Gastroesophageal sphincter (tissue), 4 donors: ENCODE results near the gene BHLHE23. TPM values are rescaled to one million over a fixed set of nuclear protein-coding genes. Genes with fewer than 3 reads are reported as not detected.

Experiments
- ATAC-seq: fragments of 150-250 bp; one replicate; pipeline ENCODE4 v1.9.1; 2016; ENCODE audit warnings: mild to moderate bottlenecking, moderate library complexity
- H3K27ac ChIP-seq, 4 donors: fragments of 200-600 bp; sonication (generic) in 3 of 4; 1 replicate in 3 of 4; 2 replicates in 1 of 4; pipeline ENCODE4 v1.5.1; 2016 to 2019
- H3K27me3 ChIP-seq: fragments of 200-600 bp; sonication (generic); one replicate; pipeline ENCODE4 v1.5.1; 2019
- H3K36me3 ChIP-seq, 2 donors: fragments of 200-600 bp; sonication (generic); one replicate each; pipeline ENCODE4 v1.5.1; 2019; ENCODE audit warnings: control low read depth in 1 of 2
- H3K4me1 ChIP-seq, 3 donors: fragments of 200-600 bp; sonication (generic); 1 replicate in 2 of 3; 2 replicates in 1 of 3; pipeline ENCODE4 v1.5.1; 2016 to 2019; ENCODE audit warnings: control low read depth in 2 of 3
- H3K4me3 ChIP-seq, 2 donors: fragments of 200-600 bp; sonication (generic); one replicate each; pipeline ENCODE4 v1.5.1; 2019; ENCODE audit warnings: mild to moderate bottlenecking in 1 of 2, moderate library complexity in 1 of 2
- H3K9me3 ChIP-seq, 3 donors: fragments of 200-600 bp; sonication (generic); one replicate each; pipeline ENCODE4 v1.5.1; 2017 to 2019; ENCODE audit warnings: control low read depth in 2 of 3
- EP300 ChIP-seq: sonication (generic); formaldehyde crosslinking; IDR thresholded peaks from one replicate; pipeline ENCODE4 v1.6.1; 2017; ENCODE audit warnings: antibody characterized with exemption, mild to moderate bottlenecking
- POLR2A ChIP-seq, 2 donors: fragments of 450-650 bp; IDR thresholded peaks; one replicate each; pipeline ENCODE4 v1.6.1; 2017; ENCODE audit warnings: antibody characterized with exemption in 2 of 2, mild to moderate bottlenecking in 2 of 2, moderate library complexity in 1 of 2
- POLR2AphosphoS5 ChIP-seq: sonication (generic); formaldehyde crosslinking; IDR thresholded peaks from one replicate; pipeline ENCODE4 v1.6.1; 2017; ENCODE audit warnings: antibody characterized with exemption
- WGBS, 2 donors: methylation state at CpG; one replicate each; pipeline ENCODE4 v1.1.5; 2018; ENCODE audit warnings: low coverage in 1 of 2; 5-methylcytosine and 5-hydroxymethylcytosine counted together
- total RNA-seq, 4 donors: library from RNA; depleted of rRNA; stranded (reverse); fragments of >200 nt; gene quantifications; one replicate each; pipeline ENCODE4 v1.1.0, GENCODE V29; 2016
- TF ChIP-seq, protein P1 (sequence below), 4 experiments: fragments of 200-600 bp in 2 of 4; fragments of 450-650 bp in 2 of 4; sonication (generic) in 1 of 4; IDR thresholded peaks; one replicate each; pipeline ENCODE4 v1.5.1; 2017 to 2019; ENCODE audit warnings: antibody characterized with exemption in 4 of 4, mild to moderate bottlenecking in 2 of 4, moderate library complexity in 2 of 4

BHLHE23 gene
- total RNA-seq, 4 donors from 2014 or later: not detected

DNA sequence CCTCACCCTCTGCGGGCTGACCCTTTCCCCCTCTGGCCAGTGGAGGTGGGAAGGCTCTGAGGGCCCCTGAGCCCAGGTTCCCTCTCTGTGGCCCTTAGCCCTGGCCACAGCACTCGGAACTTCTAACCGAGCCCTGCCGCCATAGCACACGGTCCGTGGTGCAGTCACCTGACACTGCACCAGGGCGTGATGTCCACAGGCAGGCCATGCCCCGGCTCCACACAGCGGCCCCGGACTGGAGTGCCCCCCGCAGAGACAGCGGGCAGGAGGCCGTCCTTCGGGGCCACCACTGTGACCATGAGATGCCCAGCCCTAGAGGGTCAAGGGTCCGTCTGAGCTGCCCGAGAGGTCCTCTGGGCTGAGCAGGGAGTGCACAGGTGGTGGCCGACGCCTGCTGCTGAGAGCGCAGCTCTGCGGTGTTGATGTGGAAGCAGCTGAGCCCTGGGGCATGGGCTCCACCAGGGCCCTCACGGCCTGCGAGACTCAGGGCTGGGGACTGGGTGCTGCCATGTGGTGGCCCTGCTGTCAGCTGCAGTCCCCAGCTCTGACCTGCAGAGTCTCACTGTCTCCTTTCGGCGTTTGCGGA is 11.2 kb upstream of the BHLHE23 start:
- WGBS, 2 donors: 60% methylated on average over 1 of the region's 25 CpGs; no CpG with 5 or more reads in 1 of the 2 donors
- Histone ChIP-seq H3K4me1 (no peaks in the 10 kb centered on the region), H3K27me3 (peaks cover 100% of the 10 kb centered on the region), H3K27ac (no peak overlapping the region), H3K9me3 (peaks cover 0 to 37% (median 0%) of the 10 kb centered on the region in 3 donors), H3K4me3 (no peak overlapping the region), H3K36me3 (no peaks in the 10 kb centered on the region)
- peak; percentile 15 for ATAC-seq
- TF ChIP-seq EP300 (no peak), POLR2A (IDR thresholded peaks at IDR 0.05) (no peak), POLR2AphosphoS5 (no peak)
- TF ChIP-seq, protein P1, sequence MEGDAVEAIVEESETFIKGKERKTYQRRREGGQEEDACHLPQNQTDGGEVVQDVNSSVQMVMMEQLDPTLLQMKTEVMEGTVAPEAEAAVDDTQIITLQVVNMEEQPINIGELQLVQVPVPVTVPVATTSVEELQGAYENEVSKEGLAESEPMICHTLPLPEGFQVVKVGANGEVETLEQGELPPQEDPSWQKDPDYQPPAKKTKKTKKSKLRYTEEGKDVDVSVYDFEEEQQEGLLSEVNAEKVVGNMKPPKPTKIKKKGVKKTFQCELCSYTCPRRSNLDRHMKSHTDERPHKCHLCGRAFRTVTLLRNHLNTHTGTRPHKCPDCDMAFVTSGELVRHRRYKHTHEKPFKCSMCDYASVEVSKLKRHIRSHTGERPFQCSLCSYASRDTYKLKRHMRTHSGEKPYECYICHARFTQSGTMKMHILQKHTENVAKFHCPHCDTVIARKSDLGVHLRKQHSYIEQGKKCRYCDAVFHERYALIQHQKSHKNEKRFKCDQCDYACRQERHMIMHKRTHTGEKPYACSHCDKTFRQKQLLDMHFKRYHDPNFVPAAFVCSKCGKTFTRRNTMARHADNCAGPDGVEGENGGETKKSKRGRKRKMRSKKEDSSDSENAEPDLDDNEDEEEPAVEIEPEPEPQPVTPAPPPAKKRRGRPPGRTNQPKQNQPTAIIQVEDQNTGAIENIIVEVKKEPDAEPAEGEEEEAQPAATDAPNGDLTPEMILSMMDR (IDR thresholded peaks at IDR 0.05): no peak

DNA sequence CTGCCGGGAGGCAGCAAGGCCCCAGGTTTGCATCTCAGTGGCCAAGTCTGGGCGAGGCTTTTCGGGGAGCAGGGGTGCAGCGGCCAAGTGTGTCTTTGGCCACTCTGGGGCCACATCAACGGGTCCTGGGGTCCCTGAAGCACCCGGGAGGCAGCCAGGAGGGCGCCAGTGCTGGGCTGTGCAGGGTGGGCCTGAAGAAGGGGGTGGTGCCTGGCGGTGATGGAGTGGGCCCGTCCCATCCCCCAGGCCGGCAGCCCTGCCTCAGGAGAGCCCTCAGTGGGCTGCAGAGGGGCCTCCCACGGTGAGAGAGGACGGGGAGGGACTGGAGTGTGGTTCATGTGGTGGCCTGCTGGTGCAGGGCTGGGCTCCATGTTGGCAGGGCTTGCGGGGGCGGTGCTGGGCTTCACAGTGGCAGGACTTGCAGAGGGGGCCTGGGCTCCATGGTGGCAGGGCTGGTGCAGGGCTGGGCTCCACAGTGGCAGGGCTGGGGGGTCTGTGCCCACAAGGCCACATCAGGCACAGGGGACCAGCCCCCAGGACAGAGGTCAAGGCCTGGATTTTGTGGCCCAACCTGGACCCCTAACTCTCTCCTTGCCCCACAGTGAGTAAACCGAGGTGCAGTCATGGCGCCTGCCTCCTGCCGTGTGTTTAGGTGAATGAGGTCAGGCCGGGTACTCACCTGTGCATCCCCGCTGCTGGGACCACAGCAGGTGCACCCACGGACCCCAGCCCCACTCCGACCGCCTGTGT is 10.5 kb upstream of the BHLHE23 start:
- H3K36me3 ChIP-seq: no peaks in the 10 kb centered on the region
- TF ChIP-seq POLR2A (IDR thresholded peaks at IDR 0.05) (no peak), POLR2AphosphoS5 (no peak)
- no peak overlapping the region for H3K4me3 ChIP-seq
- peak; percentile 24 for ATAC-seq
- peaks cover 0 to 44% (median 0%) of the 10 kb centered on the region in 3 donors for H3K9me3 ChIP-seq
- no peaks in the 10 kb centered on the region for H3K4me1 ChIP-seq
- WGBS, 2 donors: no CpG with 5 or more reads among the region's 22 CpGs
- H3K27ac ChIP-seq: no peak overlapping the region
- peaks cover 100% of the 10 kb centered on the region for H3K27me3 ChIP-seq

DNA sequence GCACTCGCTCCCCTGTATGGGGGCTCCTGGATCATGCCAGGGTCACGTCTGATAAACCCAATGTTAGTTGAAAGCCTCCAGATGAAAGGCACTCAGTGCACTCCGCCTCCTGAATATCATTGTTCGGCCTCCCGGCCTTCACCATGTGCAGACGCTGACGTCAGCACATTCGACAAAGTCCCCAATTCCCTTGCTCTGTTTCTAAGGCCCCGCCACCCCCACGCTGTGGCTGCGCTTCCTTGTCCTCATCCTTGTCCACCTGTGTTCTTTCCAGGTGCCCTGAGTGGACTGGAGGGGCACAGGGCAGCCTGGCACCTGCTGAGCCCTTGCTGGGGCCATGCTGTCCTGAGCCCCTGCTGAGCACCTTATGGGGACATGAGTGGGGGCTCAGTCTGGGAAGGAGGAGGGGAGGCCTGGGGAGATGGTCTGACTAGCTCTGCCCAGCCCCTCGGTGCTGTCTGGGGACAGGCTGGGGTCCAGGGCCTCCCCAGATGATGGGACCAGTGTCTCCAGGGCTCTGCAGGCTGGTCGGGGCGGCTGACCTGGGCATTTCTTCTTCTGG is 9.8 kb upstream of the BHLHE23 start:
- Histone ChIP-seq H3K36me3 (no peaks in the 10 kb centered on the region), H3K4me3 (no peak overlapping the region), H3K4me1 (no peaks in the 10 kb centered on the region), H3K27ac (no peak overlapping the region), H3K27me3 (peaks cover 100% of the 10 kb centered on the region), H3K9me3 (peaks cover 0 to 44% (median 0%) of the 10 kb centered on the region in 3 donors)
- TF ChIP-seq POLR2AphosphoS5 (no peak), EP300 (no peak), POLR2A (IDR thresholded peaks at IDR 0.05) (no peak)
- TF ChIP-seq, protein P1 (IDR thresholded peaks at IDR 0.05): no peak
- ATAC-seq: no peak
- WGBS, 2 donors: 81% methylated on average over 11 of the region's 14 CpGs; no CpG with 5 or more reads in 1 of the 2 donors

DNA sequence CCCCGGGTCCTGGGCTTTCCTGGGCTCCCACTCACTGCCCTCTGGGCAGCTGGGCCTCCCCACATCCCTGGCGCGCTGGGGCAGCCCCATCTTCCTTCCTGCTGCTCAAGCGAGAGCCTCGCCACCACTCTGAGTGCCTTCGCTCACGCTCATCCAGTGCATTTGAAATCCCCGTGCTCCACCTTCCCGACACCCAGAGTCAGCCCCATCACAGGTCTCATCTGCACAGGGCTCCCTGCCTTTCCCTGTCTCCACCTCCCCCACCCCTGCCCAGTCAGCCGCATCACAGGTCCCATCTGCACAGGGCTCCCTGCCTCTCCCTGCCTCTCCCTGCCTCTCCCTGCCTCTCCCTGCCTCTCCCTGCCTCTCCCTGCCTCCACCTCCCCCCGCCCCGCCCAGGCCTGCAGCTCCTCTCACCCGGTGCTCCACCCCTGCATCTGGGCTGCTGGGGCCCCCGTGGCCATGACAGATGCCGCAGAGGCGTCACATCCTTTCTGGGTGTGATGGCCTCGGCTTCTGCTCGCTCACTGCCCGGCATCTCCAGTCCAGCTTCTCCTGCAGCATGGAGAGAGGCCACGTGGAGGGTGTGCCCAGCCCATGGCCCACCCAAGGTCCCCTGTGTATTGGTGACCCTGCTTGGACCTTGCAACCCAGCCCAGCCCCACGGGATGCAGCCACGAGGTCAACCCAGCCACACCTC is 9.0 kb upstream of the BHLHE23 start:
- no peak overlapping the region for H3K27ac ChIP-seq
- H3K4me3 ChIP-seq: no peak overlapping the region
- WGBS, 2 donors: 93% methylated on average over 3 of the region's 22 CpGs; no CpG with 5 or more reads in 1 of the 2 donors
- peaks cover 0 to 38% (median 0%) of the 10 kb centered on the region in 3 donors for H3K9me3 ChIP-seq
- TF ChIP-seq, protein P1 (IDR thresholded peaks at IDR 0.05): no peak
- TF ChIP-seq POLR2AphosphoS5: no peak
- TF ChIP-seq POLR2A (IDR thresholded peaks at IDR 0.05): no peak
- TF ChIP-seq EP300: no peak
- H3K36me3 ChIP-seq: no peaks in the 10 kb centered on the region
- H3K4me1 ChIP-seq: no peaks in the 10 kb centered on the region
- no peak for ATAC-seq
- peaks cover 100% of the 10 kb centered on the region for H3K27me3 ChIP-seq

DNA sequence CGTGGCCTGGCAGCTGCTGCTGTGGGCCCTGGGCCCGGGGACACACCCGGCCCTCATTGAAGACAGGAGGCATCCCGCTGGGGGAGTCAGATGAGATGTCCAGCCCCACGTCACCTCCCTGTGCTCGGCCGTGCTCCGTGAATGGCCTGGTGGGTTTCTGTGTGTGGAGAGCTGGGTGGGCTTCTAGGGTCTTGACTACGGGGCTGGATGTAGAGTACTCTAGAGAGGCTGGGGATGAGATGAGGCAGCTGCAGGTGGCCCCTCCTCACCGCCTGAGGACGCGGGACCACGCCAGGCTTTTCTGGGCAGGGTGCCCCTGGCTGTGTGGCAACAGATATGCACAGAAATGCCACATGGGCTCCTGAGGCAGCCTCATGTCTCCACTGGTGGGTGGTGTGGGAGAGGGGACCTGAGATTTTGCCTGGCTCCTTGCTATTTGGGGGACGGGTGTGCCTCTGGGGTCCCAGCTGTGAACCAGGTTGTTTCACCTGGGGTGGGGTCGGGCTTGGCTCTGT is 8.4 kb upstream of the BHLHE23 start:
- no peak overlapping the region for H3K4me3 ChIP-seq
- no peaks in the 10 kb centered on the region for H3K4me1 ChIP-seq
- H3K36me3 ChIP-seq: no peaks in the 10 kb centered on the region
- no peak for ATAC-seq
- peaks cover 0 to 32% (median 0%) of the 10 kb centered on the region in 3 donors for H3K9me3 ChIP-seq
- WGBS, 2 donors: 8 to 29% methylated on average over 5 to 9 of the region's 15 CpGs
- no peak overlapping the region for H3K27ac ChIP-seq
- TF ChIP-seq, protein P1 (IDR thresholded peaks at IDR 0.05): no peak
- TF ChIP-seq POLR2A (IDR thresholded peaks at IDR 0.05) (no peak), POLR2AphosphoS5 (no peak), EP300 (no peak)
- H3K27me3 ChIP-seq: peaks cover 100% of the 10 kb centered on the region
